ENCODE results near the gene EYA3. TPM values are rescaled to one million over a fixed set of nuclear protein-coding genes. Genes with fewer than 3 reads are reported as not detected.

The EYA3 gene
- total RNA-seq (ENCODE audit: unreplicated experiment): 25.3 TPM
- long read RNA-seq, partial matches to known transcripts: 0 of 2 reads
- long read RNA-seq, other reads (novel, unspliced or antisense): 2 of 2 reads

DNA sequence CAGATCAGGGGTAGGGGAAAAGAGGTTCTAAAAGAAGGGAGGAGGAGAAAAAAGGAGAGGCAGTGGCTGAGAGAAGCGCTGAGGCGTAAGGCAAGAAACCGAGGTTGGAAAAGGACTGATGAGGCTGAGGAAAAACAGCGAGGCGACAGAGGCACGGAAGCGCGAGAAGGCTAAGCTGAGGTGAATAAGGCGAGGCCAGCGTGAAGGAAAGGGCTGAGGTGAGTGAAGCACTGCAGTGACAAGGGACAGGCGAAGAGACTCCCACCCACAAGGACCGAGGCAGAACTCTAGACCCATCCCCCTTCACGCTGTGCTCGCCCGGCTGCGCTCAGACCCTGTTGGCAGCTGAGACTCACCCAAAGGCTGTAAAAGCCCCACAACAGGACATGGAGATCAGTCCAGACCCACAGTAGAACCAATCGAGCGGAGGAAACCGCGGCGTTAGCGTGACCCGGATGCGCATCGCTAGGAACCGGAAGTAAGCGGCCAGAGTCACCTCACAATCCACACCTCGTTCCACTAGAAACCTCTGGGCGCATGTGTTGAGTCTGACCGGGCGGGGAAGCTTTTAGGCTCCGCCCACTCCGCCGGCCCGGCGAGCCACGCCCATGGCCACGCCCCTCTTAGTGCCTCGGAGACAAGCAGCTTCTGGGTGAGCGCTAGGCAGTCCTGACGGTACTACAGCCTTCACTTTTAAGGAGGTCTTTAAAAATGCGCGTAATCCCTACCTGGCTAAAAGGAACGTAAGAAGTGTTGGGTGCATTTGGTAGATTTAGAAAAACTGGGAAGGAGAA, at the start of gene EYA3:
EYA3 (minus strand) TSS at position 443 of the 794 bp plus-strand sequence. CDS start 30,584 bp downstream, outside the sequence.
- TF ChIP-seq, protein P1, sequence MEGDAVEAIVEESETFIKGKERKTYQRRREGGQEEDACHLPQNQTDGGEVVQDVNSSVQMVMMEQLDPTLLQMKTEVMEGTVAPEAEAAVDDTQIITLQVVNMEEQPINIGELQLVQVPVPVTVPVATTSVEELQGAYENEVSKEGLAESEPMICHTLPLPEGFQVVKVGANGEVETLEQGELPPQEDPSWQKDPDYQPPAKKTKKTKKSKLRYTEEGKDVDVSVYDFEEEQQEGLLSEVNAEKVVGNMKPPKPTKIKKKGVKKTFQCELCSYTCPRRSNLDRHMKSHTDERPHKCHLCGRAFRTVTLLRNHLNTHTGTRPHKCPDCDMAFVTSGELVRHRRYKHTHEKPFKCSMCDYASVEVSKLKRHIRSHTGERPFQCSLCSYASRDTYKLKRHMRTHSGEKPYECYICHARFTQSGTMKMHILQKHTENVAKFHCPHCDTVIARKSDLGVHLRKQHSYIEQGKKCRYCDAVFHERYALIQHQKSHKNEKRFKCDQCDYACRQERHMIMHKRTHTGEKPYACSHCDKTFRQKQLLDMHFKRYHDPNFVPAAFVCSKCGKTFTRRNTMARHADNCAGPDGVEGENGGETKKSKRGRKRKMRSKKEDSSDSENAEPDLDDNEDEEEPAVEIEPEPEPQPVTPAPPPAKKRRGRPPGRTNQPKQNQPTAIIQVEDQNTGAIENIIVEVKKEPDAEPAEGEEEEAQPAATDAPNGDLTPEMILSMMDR (IDR thresholded peaks at IDR 0.05; ENCODE audit: partially characterized antibody, unreplicated experiment): no peak
- peak; percentile 98 for DNase-seq
- peaks cover 3% of the 10 kb centered on the region for H3K27me3 Mint-ChIP-seq (ENCODE audit: unreplicated experiment)
- H3K36me3 Mint-ChIP-seq (ENCODE audit: unreplicated experiment): no peaks in the 10 kb centered on the region
- peaks cover 11% of the 10 kb centered on the region for H3K4me1 Mint-ChIP-seq (ENCODE audit: low read depth, unreplicated experiment)
- H3K4me3 Mint-ChIP-seq (ENCODE audit: unreplicated experiment): peak within 1 kb of the TSS; percentile 100
- H3K27ac Mint-ChIP-seq (ENCODE audit: unreplicated experiment): peak within 1 kb of the TSS; percentile 99
- peaks cover 6% of the 10 kb centered on the region for H3K9me3 Mint-ChIP-seq (ENCODE audit: unreplicated experiment)

DNA sequence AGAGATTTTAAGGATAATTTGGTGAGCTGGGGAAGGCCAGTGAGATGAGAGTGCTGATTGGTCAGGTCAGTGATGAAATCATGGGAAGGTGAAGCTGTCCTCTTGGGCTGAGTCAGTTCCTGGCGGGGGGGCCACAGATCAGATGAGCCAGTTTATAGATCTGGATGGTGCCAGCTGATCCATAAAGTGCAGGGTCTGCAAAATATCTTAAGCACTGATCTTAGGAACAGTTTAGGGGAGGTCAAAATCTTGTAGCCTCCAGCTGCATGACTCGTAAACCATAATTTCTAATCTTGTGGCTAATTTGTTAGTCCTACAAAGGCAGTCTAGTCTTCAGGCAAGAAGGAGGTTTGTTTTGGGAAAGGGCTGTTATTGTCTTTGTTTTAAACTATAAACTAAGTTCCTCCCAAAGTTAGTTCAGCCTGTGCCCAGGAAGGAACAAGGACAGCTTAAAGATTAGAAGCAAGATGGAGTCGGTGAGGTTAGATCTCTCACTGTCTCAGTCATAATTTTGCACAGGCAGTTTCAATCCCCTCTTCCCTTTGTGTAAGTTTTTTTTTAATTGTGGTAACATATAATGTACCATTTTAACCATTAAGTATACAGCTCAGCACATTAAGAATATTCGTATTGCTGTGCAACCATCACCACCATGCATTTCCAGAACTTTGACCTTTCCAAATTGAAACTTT, 48.7 kb upstream of the EYA3 start:
- Mint-ChIP-seq H3K4me3 (ENCODE audit: unreplicated experiment) (no peak overlapping the region), H3K36me3 (ENCODE audit: unreplicated experiment) (no peaks in the 10 kb centered on the region), H3K4me1 (ENCODE audit: low read depth, unreplicated experiment) (no peaks in the 10 kb centered on the region), H3K27ac (ENCODE audit: unreplicated experiment) (no peak overlapping the region), H3K27me3 (ENCODE audit: unreplicated experiment) (peaks cover 3% of the 10 kb centered on the region), H3K9me3 (ENCODE audit: unreplicated experiment) (no peaks in the 10 kb centered on the region)
- no peak for DNase-seq
- TF ChIP-seq, protein P1 (IDR thresholded peaks at IDR 0.05; ENCODE audit: partially characterized antibody, unreplicated experiment): no peak

DNA sequence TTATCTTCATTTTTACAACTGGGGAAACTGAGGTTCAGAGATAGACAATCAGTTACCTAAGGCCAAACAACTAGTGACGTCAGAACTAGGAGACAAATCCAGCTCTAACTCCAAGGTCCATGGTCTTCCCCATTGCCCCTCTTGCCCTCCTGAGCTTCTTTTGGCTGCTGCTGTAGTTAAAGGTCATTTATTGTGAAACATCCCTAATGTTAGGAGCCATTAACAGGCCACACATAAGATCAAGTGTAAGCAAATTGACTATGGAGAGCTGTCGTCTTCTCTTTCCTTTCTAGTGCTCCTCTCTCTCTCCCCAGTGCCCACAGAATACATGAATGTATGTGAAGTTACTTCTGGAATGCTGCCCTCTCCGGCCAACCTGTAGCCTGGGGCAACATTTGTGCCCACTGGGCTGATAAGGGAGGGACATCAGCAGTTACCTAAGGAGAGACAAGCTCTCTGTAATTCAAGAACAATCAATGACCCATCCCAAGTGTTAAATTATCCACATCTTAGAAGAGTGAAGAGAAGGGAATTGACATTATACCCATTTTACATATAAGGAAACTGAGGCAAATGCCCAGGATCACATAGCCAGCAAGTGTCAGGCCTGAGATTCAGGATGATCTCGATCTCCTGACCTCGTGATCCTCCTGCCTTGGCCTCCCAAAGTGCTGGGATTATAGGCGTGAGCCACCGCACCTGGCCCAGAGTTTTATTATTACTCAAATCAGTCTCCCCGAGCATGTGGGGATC, 47.9 kb upstream of the EYA3 start:
- no peaks in the 10 kb centered on the region for H3K4me1 Mint-ChIP-seq (ENCODE audit: low read depth, unreplicated experiment)
- no peaks in the 10 kb centered on the region for H3K36me3 Mint-ChIP-seq (ENCODE audit: unreplicated experiment)
- H3K9me3 Mint-ChIP-seq (ENCODE audit: unreplicated experiment): no peaks in the 10 kb centered on the region
- TF ChIP-seq, protein P1 (IDR thresholded peaks at IDR 0.05; ENCODE audit: partially characterized antibody, unreplicated experiment): no peak
- peaks cover 3% of the 10 kb centered on the region for H3K27me3 Mint-ChIP-seq (ENCODE audit: unreplicated experiment)
- no peak overlapping the region for H3K27ac Mint-ChIP-seq (ENCODE audit: unreplicated experiment)
- no peak overlapping the region for H3K4me3 Mint-ChIP-seq (ENCODE audit: unreplicated experiment)
- DNase-seq: no peak

DNA sequence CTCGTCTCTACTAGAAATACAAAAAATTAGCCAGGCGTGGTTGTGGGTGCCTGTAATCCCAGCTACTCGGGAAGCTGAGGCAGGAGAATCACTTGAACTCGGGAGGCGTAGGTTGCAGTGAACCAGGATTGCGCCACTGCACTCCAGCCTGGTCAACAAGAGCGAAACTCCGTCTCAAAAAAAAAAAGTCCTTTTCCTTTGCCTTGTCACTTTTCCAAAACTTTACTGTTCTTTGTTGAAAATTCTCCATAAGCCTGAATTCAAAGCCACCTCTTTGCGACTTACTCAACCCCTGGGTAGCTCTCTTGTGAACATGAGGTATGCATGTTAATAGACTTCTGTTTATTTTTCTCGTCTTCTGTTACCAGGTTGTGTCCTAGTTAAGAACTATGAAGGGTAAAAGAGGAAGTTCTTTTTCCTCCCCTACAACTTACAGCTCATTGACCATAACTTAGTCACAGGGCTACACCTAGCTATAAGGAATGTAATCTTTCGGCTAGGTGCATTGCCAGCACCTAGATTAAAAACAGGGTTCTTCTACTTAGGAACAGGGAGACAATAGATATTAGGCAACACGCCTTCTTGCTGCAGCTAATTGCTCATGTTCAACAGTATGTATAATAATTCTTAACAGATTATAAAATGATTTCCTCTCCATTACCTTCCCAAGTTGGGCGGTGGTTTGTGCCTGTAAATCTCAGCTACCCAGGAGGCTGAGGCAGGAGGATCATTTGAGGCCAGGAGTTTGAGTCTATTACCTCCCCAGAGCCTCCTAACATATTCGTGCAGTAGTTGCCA, 47.2 kb upstream of the EYA3 start:
- H3K4me1 Mint-ChIP-seq (ENCODE audit: low read depth, unreplicated experiment): no peaks in the 10 kb centered on the region
- H3K27ac Mint-ChIP-seq (ENCODE audit: unreplicated experiment): no peak overlapping the region
- no peaks in the 10 kb centered on the region for H3K9me3 Mint-ChIP-seq (ENCODE audit: unreplicated experiment)
- H3K27me3 Mint-ChIP-seq (ENCODE audit: unreplicated experiment): peaks cover 3% of the 10 kb centered on the region
- no peak overlapping the region for H3K4me3 Mint-ChIP-seq (ENCODE audit: unreplicated experiment)
- no peaks in the 10 kb centered on the region for H3K36me3 Mint-ChIP-seq (ENCODE audit: unreplicated experiment)
- TF ChIP-seq, protein P1 (IDR thresholded peaks at IDR 0.05; ENCODE audit: partially characterized antibody, unreplicated experiment): no peak
- no peak for DNase-seq

Measured in glutamatergic neuron (in vitro differentiated cells).